Stomach (tissue), 4 donors: ENCODE measurements around the gene LARGE1.

Experiments
- POLR2AphosphoS5 ChIP-seq, 3 donors: sonication (generic); formaldehyde crosslinking; IDR thresholded peaks; one replicate each; pipeline ENCODE4 v1.6.1; 2016; ENCODE audit warnings: antibody characterized with exemption in 3 of 3
- TF ChIP-seq, protein P1 (sequence below), 7 experiments: fragments of 450-650 bp in 4 of 7; fragments of 200-600 bp in 3 of 7; sonication (generic) in 3 of 7; IDR thresholded peaks; one replicate each; pipeline ENCODE4 v1.5.1; 2016 to 2019; ENCODE audit warnings: antibody characterized with exemption in 7 of 7, control low read depth in 2 of 7, mild to moderate bottlenecking in 1 of 7

DNA sequence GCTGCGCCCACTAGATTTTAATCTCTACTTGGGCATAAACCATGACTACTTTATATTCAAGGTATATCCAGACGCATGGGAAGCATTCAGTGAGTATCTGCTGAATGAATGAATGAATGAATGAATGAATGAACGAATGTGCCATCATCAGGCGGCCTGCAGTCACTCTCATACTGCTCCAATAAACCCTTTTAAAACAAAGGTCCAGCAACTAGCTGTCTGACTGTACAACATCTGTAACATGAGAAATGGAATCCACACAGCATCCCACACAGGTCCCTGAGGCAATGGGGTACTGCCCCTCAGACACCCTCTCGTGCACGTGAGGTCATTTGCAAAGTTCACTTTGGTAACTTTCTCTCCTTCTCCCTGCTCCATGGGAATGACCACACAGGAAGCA is 147.5 kb downstream of the LARGE1 start:
- no peak for TF ChIP-seq POLR2AphosphoS5 (IDR thresholded peaks at IDR 0.05)
- TF ChIP-seq, protein P1, sequence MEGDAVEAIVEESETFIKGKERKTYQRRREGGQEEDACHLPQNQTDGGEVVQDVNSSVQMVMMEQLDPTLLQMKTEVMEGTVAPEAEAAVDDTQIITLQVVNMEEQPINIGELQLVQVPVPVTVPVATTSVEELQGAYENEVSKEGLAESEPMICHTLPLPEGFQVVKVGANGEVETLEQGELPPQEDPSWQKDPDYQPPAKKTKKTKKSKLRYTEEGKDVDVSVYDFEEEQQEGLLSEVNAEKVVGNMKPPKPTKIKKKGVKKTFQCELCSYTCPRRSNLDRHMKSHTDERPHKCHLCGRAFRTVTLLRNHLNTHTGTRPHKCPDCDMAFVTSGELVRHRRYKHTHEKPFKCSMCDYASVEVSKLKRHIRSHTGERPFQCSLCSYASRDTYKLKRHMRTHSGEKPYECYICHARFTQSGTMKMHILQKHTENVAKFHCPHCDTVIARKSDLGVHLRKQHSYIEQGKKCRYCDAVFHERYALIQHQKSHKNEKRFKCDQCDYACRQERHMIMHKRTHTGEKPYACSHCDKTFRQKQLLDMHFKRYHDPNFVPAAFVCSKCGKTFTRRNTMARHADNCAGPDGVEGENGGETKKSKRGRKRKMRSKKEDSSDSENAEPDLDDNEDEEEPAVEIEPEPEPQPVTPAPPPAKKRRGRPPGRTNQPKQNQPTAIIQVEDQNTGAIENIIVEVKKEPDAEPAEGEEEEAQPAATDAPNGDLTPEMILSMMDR (IDR thresholded peaks at IDR 0.05): no peak
